HCT116 (cell line): ENCODE measurements around the gene SLC6A6.

Experiments
- YY1 ChIP-seq: IDR thresholded peaks from 2 replicates; pipeline ENCODE4 v1.6.1; 2011; ENCODE audit warnings: low read length, low read depth, moderate library complexity, mild to moderate bottlenecking; ENCODE audit not compliant: insufficient replicate concordance; ENCODE audit errors: extremely low read depth
- TF ChIP-seq, protein P1 (sequence below), 3 experiments: fragments of 200-600 bp in 1 of 3; sonication (generic) in 1 of 3; IDR thresholded peaks in 2 of 3; conservative IDR thresholded peaks in 1 of 3; 2 replicates each; pipeline ENCODE4 v1.5.1; 2012 to 2017; ENCODE audit warnings: low read depth in 2 of 3, low read length in 2 of 3, antibody characterized with exemption in 1 of 3, borderline replicate concordance in 1 of 3, control low read depth in 1 of 3, mild to moderate bottlenecking in 1 of 3, mixed read lengths in 1 of 3, mixed run types in 1 of 3, moderate library complexity in 1 of 3; ENCODE audit not compliant: insufficient read depth in 1 of 3

DNA sequence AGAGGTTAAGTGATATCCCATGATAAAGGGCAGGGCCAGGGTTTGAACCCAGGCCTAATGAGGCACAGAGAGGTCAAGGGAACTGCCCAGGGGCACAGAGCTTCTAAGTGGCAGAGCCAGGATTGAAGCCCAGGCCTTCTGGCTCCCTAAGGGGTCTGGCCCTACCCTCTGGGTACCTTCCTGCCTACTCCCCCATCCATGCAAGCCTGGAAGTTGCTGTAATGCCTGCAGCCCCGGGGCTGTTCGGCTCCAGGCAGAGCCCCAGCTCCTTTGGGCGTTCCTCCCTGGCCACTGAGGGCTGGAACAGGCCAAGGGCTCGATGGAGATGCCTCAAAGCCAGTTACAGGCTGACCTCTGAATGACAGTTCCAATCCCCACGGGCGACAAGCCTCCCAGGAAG, 133.2 kb downstream of the SLC6A6 start:
- TF ChIP-seq, protein P1, sequence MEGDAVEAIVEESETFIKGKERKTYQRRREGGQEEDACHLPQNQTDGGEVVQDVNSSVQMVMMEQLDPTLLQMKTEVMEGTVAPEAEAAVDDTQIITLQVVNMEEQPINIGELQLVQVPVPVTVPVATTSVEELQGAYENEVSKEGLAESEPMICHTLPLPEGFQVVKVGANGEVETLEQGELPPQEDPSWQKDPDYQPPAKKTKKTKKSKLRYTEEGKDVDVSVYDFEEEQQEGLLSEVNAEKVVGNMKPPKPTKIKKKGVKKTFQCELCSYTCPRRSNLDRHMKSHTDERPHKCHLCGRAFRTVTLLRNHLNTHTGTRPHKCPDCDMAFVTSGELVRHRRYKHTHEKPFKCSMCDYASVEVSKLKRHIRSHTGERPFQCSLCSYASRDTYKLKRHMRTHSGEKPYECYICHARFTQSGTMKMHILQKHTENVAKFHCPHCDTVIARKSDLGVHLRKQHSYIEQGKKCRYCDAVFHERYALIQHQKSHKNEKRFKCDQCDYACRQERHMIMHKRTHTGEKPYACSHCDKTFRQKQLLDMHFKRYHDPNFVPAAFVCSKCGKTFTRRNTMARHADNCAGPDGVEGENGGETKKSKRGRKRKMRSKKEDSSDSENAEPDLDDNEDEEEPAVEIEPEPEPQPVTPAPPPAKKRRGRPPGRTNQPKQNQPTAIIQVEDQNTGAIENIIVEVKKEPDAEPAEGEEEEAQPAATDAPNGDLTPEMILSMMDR (IDR thresholded peaks at IDR 0.05 in 2 of 3, conservative IDR thresholded peaks at IDR 0.05 in 1 of 3; ENCODE audit: borderline replicate concordance in 1 of 3, insufficient read depth in 1 of 3, low read depth in 2 of 3, low read length in 2 of 3) = no peak
- no peak for TF ChIP-seq YY1
